SK-N-SH treated with all-trans-retinoic acid at 6 μM for 48 hours (cell line): ENCODE results near the gene HSDL1.

Source experiments
- ARNTL ChIP-seq: fragments of 450-650 bp; formaldehyde crosslinking; IDR thresholded peaks from 2 replicates; pipeline ENCODE4 v1.5.0; 2020; ENCODE audit warnings: low read depth, mild to moderate bottlenecking, moderate library complexity, borderline replicate concordance
- BACH2 ChIP-seq: fragments of 250-450 bp; sonication (Bioruptor Pico); IDR thresholded peaks from 2 replicates; pipeline ENCODE4 v1.9.0; 2021; ENCODE audit warnings: mild to moderate bottlenecking, borderline replicate concordance
- POU6F1 ChIP-seq: fragments of 250-450 bp; sonication (Bioruptor Pico); IDR thresholded peaks from 2 replicates; pipeline ENCODE4 v1.8.0; 2021; ENCODE audit warnings: low read depth, mild to moderate bottlenecking, moderate library complexity, borderline replicate concordance
- PPARA ChIP-seq: fragments of 250-450 bp; sonication (Bioruptor Pico); IDR thresholded peaks from 2 replicates; pipeline ENCODE4 v1.5.0; 2020; ENCODE audit warnings: mild to moderate bottlenecking, borderline replicate concordance
- SNAI2 ChIP-seq: fragments of 250-450 bp; sonication (Bioruptor Pico); IDR thresholded peaks from 2 replicates; pipeline ENCODE4 v1.5.0; 2020; ENCODE audit warnings: mild to moderate bottlenecking, moderate library complexity
- TOX ChIP-seq: fragments of 250-450 bp; sonication (Bioruptor Pico); IDR thresholded peaks from 2 replicates; pipeline ENCODE4 v1.8.0; 2021; ENCODE audit warnings: mild to moderate bottlenecking, moderate library complexity, borderline replicate concordance
- ZFP30 ChIP-seq: fragments of 450-650 bp; formaldehyde crosslinking; IDR thresholded peaks from 2 replicates; pipeline ENCODE4 v1.5.0; 2022; ENCODE audit warnings: mild to moderate bottlenecking, moderate library complexity
- ZNF565 ChIP-seq: fragments of 450-650 bp; formaldehyde crosslinking; conservative IDR thresholded peaks from 2 replicates; pipeline ENCODE4 v1.5.0; 2020; ENCODE audit warnings: low read depth, mild to moderate bottlenecking, moderate library complexity
- TF ChIP-seq, protein P1 (sequence below): fragments of 250-450 bp; sonication (Bioruptor Pico); IDR thresholded peaks from 2 replicates; pipeline ENCODE4 v1.5.1; 2020; ENCODE audit warnings: low read depth, mild to moderate bottlenecking, moderate library complexity

DNA sequence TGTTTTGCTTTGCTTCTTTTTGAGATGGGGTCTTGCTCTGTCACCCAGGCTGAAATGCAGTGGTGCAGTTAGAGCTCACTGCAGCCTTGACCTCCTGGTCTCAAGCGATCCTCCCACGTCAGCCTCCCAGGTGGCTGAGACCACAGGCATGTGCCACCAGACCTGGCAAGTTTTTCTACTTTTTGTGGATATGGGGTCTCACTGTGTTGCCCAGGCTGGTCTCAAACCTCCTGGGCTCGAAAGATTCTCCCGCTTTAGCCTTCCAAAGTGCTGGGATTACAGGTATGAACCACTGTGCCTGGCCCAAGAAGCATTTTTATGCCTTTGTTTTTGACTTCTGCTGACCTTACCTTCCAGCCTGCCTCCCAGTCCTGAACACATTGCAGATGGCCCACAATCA is 10.2 kb upstream of the HSDL1 start:
- TF ChIP-seq, protein P1, sequence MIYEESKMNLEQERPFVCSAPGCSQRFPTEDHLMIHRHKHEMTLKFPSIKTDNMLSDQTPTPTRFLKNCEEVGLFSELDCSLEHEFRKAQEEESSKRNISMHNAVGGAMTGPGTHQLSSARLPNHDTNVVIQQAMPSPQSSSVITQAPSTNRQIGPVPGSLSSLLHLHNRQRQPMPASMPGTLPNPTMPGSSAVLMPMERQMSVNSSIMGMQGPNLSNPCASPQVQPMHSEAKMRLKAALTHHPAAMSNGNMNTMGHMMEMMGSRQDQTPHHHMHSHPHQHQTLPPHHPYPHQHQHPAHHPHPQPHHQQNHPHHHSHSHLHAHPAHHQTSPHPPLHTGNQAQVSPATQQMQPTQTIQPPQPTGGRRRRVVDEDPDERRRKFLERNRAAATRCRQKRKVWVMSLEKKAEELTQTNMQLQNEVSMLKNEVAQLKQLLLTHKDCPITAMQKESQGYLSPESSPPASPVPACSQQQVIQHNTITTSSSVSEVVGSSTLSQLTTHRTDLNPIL (CRISPR knock-in tag) = no peak
- TF ChIP-seq ZFP30 (CRISPR knock-in tag) (no peak), PPARA (no peak), BACH2 (CRISPR knock-in tag) (no peak), ZNF565 (CRISPR knock-in tag) (no peak), TOX (no peak), SNAI2 (no peak), ARNTL (no peak), POU6F1 (CRISPR knock-in tag) (no peak)
